HG03108 (cell line): ENCODE results near the gene ZNF443.
A peak's percentile ranks its signal among the peaks of the same experiment; 100 is the strongest.
"Not testable (repeated sequence)": the region's sequence is repeated elsewhere in the genome, so short reads cannot be mapped to it uniquely, and the experiment has no call there.

Experiments used
- ATAC-seq: cut with Tn5 transposase; IDR thresholded peaks from one replicate; pipeline ENCODE4 v1.9.1; 2021; ENCODE audit warnings: moderate library complexity; ENCODE audit not compliant: unreplicated experiment

ZNF443 gene

DNA sequence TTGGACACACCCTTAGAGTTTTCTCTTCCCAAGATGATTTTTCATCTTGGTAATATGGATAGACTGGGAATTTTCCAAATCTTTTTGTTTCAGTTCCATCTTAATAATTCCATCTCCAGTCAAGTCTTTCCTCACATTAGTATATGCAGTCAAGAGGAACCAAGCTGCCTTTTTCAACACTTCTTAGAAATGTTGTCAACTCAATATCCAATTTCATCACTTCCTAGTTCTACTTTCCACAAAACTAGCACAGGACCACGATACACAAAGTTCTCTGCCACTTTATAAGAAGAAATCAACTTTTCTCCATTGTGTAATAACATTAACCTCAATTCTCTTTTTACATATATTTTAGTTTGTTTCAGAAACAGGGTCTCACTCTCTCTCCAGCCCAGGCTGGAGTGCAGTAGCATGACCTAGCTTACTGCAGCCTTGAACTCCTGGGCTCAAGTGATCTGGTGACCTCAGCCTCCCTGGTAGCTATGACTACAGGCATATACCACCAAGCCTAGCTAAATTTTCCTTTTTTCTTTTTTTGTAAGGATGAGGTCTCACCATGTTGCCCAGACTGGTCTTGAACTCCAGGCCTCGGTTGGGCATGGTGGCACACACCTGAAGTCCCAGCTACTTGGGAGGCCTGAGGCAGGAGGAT is 15.5 kb downstream of the ZNF443 start:
- no peak for ATAC-seq

DNA sequence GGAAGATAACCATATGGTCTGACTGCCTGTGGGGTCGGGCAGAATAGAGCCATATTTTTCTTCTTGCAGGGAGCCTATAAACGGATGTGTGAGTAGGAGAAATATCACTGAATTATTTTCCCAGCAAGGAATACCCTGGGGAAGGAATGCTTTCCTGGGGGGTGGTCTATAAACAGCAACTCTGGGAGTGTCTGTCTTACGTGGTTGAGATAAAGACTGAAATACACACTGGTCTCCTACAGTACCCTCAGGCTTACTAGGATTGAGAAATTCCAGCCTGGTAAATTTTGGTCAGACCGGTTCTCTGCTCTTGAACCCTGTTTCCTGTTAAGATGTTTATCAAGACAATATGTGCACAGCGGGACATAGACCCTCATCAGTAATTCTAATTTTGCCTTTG is 23.5 kb downstream of the ZNF443 start:
- not testable (repeated sequence) for ATAC-seq

- no peak for ATAC-seq
Observed at GRCh38 chr19:12411893-12412292, 28.9 kb downstream of the ZNF443 start.

- ATAC-seq: peak; percentile 89
Observed at GRCh38 chr19:12400633-12401502, 40.0 kb downstream of the ZNF443 start, which contains the start of gene ZNF799. ZNF799 (minus strand) TSS chr19:12401271; CDS start chr19:12401070, 201 bp downstream.

DNA sequence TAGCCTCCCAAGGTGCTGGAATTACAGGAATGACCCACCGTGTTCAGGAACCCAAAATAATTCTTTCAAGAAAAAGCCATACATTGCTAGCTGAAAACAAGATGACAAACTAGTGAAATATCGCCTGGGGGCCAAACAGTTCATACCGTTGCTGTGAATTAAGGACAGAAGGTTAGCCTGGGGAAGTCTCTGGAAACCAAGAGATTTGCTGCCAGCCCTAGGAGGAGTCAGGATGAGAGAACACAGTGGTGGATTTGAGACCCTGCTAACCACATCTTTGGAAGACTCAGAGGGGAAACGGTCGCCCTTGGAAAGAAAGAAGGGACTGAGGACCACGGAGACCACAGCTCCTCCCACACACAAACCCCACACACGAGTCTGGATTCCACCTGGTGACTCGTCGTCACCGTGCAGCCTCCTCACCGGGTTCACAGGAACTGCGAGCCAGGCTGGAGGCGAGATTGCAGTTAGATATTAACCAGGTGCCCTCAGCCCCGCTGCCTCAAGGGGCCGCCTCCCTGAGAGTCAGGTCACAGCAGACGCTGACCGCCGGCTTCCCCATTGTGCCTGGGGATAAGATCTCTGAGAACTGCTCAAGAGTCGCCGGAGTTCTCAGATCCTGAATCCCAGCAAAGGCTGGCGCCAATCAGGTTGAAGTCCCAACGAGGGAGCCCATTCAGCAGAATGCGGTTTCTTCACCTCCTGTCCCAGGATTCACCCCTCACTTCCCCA is 40.8 kb downstream of the ZNF443 start:
- peak; percentile 27 for ATAC-seq

DNA sequence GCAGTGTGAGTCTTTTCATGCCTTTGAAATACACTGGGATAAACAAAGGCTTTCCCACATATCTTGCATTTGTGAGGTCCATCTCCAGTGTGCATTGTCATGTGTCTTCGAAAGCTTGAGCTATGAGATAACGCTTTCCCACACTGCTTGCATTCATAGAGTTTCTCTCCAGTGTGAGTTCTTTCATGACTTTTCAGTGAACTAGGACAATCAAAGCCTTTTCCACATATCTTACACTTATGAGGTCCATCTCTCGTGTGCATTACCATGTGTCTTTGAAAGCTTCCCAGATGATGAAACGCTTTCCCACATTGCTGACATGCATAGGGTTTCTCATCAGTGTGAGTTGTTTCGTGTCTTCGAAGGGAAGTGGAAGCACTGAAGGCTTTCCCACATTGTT is 49.7 kb downstream of the ZNF443 start:
- ATAC-seq: not testable (repeated sequence)

GRCh38 chr19:12386365-12386764 is 54.5 kb downstream of the ZNF443 start:
- not testable (repeated sequence) for ATAC-seq

GRCh38 chr19:12380444-12380737 is 60.4 kb downstream of the ZNF443 start:
- ATAC-seq: no peak

GRCh38 chr19:12379732-12380443 is 60.9 kb downstream of the ZNF443 start:
- ATAC-seq: no peak
